ENCODE data around the gene PAQR7.

The PAQR7 gene

GRCh38 chr1:25891606-25892005 lies 16.1 kb upstream of the PAQR7 start:
- TF ChIP-seq ESRRG (CRISPR knock-in tag; IDR thresholded peaks at IDR 0.05) (no peak), PATZ1 (CRISPR knock-in tag; IDR thresholded peaks at IDR 0.05; ENCODE audit: borderline replicate concordance) (no peak), GLIS3 (CRISPR knock-in tag; IDR thresholded peaks at IDR 0.05) (no peak)
- no peak for ATAC-seq

- ATAC-seq: no peak
- TF ChIP-seq ZNF70 (CRISPR knock-in tag; IDR thresholded peaks at IDR 0.05): no peak
- no peak for TF ChIP-seq SNAI2 (CRISPR knock-in tag; IDR thresholded peaks at IDR 0.05)
- no peak for TF ChIP-seq ZFP30 (CRISPR knock-in tag; IDR thresholded peaks at IDR 0.05)
- TF ChIP-seq ZNF565 (CRISPR knock-in tag; conservative IDR thresholded peaks at IDR 0.05; ENCODE audit: low read depth): no peak
- no peak for TF ChIP-seq CSDC2 (CRISPR knock-in tag; IDR thresholded peaks at IDR 0.05)
- TF ChIP-seq ARNTL (CRISPR knock-in tag; IDR thresholded peaks at IDR 0.05; ENCODE audit: borderline replicate concordance, low read depth): no peak
- no peak for TF ChIP-seq TOX (CRISPR knock-in tag; IDR thresholded peaks at IDR 0.05; ENCODE audit: borderline replicate concordance)
- no peak for TF ChIP-seq GLIS3 (CRISPR knock-in tag; IDR thresholded peaks at IDR 0.05)
- TF ChIP-seq RARB (CRISPR knock-in tag; IDR thresholded peaks at IDR 0.05): no peak
- TF ChIP-seq CREB5 (CRISPR knock-in tag; IDR thresholded peaks at IDR 0.05; ENCODE audit: low read depth): no peak
- no peak for TF ChIP-seq CSRNP3 (CRISPR knock-in tag; IDR thresholded peaks at IDR 0.05)
- no peak for TF ChIP-seq PPARA (CRISPR knock-in tag; IDR thresholded peaks at IDR 0.05; ENCODE audit: borderline replicate concordance)
- no peak for TF ChIP-seq ZNF8 (CRISPR knock-in tag; IDR thresholded peaks at IDR 0.05)
- no peak for TF ChIP-seq ISL1 (CRISPR knock-in tag; IDR thresholded peaks at IDR 0.05)
- no peak for TF ChIP-seq OSR1 (CRISPR knock-in tag; IDR thresholded peaks at IDR 0.05)
- TF ChIP-seq TSHZ2 (CRISPR knock-in tag; IDR thresholded peaks at IDR 0.05): no peak
- no peak for TF ChIP-seq ESRRG (CRISPR knock-in tag; IDR thresholded peaks at IDR 0.05)
These were observed 14.9 kb upstream of the PAQR7 start for GRCh38 chr1:25890239-25891034.

- peak; percentile 29; the same call in 1 of the 3 replicates for ATAC-seq
- no peak for TF ChIP-seq CSRNP3 (CRISPR knock-in tag; IDR thresholded peaks at IDR 0.05)
- TF ChIP-seq TOX (CRISPR knock-in tag; IDR thresholded peaks at IDR 0.05; ENCODE audit: borderline replicate concordance): no peak
- no peak for TF ChIP-seq ZNF70 (CRISPR knock-in tag; IDR thresholded peaks at IDR 0.05)
- TF ChIP-seq ZNF8 (CRISPR knock-in tag; IDR thresholded peaks at IDR 0.05): no peak
- TF ChIP-seq GLIS3 (CRISPR knock-in tag; IDR thresholded peaks at IDR 0.05): no peak
- no peak for TF ChIP-seq PPARA (CRISPR knock-in tag; IDR thresholded peaks at IDR 0.05; ENCODE audit: borderline replicate concordance)
- TF ChIP-seq ARNTL (CRISPR knock-in tag; IDR thresholded peaks at IDR 0.05; ENCODE audit: borderline replicate concordance, low read depth): no peak
- no peak for TF ChIP-seq CSDC2 (CRISPR knock-in tag; IDR thresholded peaks at IDR 0.05)
- no peak for TF ChIP-seq TSHZ2 (CRISPR knock-in tag; IDR thresholded peaks at IDR 0.05)
- no peak for TF ChIP-seq OSR1 (CRISPR knock-in tag; IDR thresholded peaks at IDR 0.05)
- no peak for TF ChIP-seq ZFP3 (CRISPR knock-in tag; IDR thresholded peaks at IDR 0.05)
These were observed 14.0 kb upstream of the PAQR7 start for GRCh38 chr1:25889470-25889869.

Data from SK-N-SH treated with all-trans-retinoic acid at 6 μM for 48 hours (cell line).